DOHH2 (cell line): ENCODE results near the gene PYGB.

Experiments
- H3F3A ChIP-seq: fragments of 200-600 bp; sonication (generic), shearing (Covaris generic); 2 replicates; pipeline ENCODE4 v1.6.0; 2016; ENCODE audit warnings: antibody characterized with exemption, mild to moderate bottlenecking; ENCODE audit not compliant: control insufficient read depth, insufficient read depth
- H3K27ac ChIP-seq: fragments of 200-600 bp; sonication (generic); 2 replicates; pipeline ENCODE4 v1.5.1; 2014; ENCODE audit warnings: low read depth, mild to moderate bottlenecking, low read length, moderate library complexity
- H3K27me3 ChIP-seq: fragments of 200-600 bp; sonication (generic); 2 replicates; pipeline ENCODE4 v1.6.1; 2014; ENCODE audit warnings: mild to moderate bottlenecking, low read length, mixed read lengths; ENCODE audit not compliant: control insufficient read depth
- H3K36me3 ChIP-seq: fragments of 200-600 bp; sonication (generic); 2 replicates; pipeline ENCODE4 v1.6.1; 2014; ENCODE audit warnings: mild to moderate bottlenecking, low read length, moderate library complexity, mixed read lengths; ENCODE audit not compliant: control insufficient read depth
- H3K4me1 ChIP-seq: fragments of 200-600 bp; sonication (generic); 2 replicates; pipeline ENCODE4 v1.6.1; 2014; ENCODE audit warnings: mild to moderate bottlenecking, low read length, mixed read lengths; ENCODE audit not compliant: control insufficient read depth
- H3K4me2 ChIP-seq: fragments of 200-600 bp; sonication (generic); 2 replicates; pipeline ENCODE4 v1.6.0; 2014; ENCODE audit warnings: mild to moderate bottlenecking, low read length, moderate library complexity
- H3K4me3 ChIP-seq: fragments of 200-600 bp; sonication (generic); 2 replicates; pipeline ENCODE4 v1.5.1; 2014; ENCODE audit warnings: mild to moderate bottlenecking, low read length, mixed read lengths
- H3K79me2 ChIP-seq: fragments of 200-600 bp; sonication (generic); 2 replicates; pipeline ENCODE4 v1.6.1; 2014; ENCODE audit warnings: mild to moderate bottlenecking, low read length, mixed read lengths; ENCODE audit not compliant: control insufficient read depth
- H3K9me2 ChIP-seq: fragments of 200-600 bp; sonication (generic); replicated peaks from 2 replicates; pipeline ENCODE4 v1.6.1; 2014; ENCODE audit warnings: mild to moderate bottlenecking, low read length, mixed read lengths; ENCODE audit not compliant: control insufficient read depth
- H3K9me3 ChIP-seq: fragments of 200-600 bp; sonication (generic); 2 replicates; pipeline ENCODE4 v1.6.1; 2014; ENCODE audit warnings: antibody characterized with exemption, low read length, mixed read lengths; ENCODE audit not compliant: control insufficient read depth, insufficient read depth
- H4K20me1 ChIP-seq: fragments of 200-600 bp; sonication (generic); 2 replicates; pipeline ENCODE4 v1.6.0; 2014; ENCODE audit warnings: low read depth, mild to moderate bottlenecking, antibody characterized with exemption, low read length, moderate library complexity; ENCODE audit not compliant: control insufficient read depth, insufficient read depth
- EZH2phosphoT487 ChIP-seq: fragments of 200-600 bp; sonication (generic); IDR thresholded peaks from 2 replicates; pipeline ENCODE4 v1.6.1; 2017; ENCODE audit warnings: borderline replicate concordance, mild to moderate bottlenecking, antibody characterized with exemption, low read length, moderate library complexity, mixed read lengths
- TF ChIP-seq, protein P1 (sequence below): fragments of 200-600 bp; sonication (generic); IDR thresholded peaks from one replicate; pipeline ENCODE4 v1.5.1; 2014; ENCODE audit warnings: antibody characterized with exemption, mild to moderate bottlenecking, low read depth, low read length; ENCODE audit not compliant: poor library complexity, severe bottlenecking

PYGB gene

DNA sequence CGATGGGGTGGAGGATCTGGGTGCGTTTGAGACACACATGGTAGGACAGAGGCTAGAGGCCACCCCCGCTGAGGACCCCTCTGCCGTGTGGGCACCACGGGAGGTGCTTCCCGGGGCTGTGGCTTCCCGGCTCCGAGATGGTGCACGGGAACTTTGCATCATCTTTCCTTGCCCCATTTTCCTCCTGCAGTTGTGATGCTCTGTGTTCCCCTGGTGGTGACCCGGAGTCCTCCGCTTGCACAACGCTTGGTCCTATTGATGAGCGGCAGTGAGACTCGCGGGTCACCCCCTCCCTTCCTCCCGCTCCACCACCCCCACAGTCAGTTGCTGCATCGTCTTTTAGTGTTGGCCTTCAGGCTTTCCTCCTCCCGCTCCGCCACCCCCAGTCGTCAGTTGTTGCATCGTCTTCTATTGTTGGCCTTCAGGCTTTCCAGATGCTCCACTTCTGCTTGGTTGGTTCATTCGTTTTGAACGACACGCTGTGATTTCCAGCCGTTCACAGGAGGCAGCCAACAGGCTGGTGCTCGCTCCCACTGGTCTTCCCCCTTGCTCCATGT lies 37.3 kb downstream of the PYGB start:
- Histone ChIP-seq H3K4me1 (peaks cover 28% of the 10 kb centered on the region), H3K9me2 (no peaks in the 10 kb centered on the region), H4K20me1 (peaks cover 20% of the 10 kb centered on the region), H3K4me2 (no peak overlapping the region), H3K79me2 (no peaks in the 10 kb centered on the region), H3K36me3 (peaks cover 21% of the 10 kb centered on the region), H3F3A (no peaks in the 10 kb centered on the region), H3K27ac (no peak overlapping the region), H3K4me3 (no peak overlapping the region), H3K9me3 (no peaks in the 10 kb centered on the region), H3K27me3 (no peaks in the 10 kb centered on the region)
- no peak for TF ChIP-seq EZH2phosphoT487
- TF ChIP-seq, protein P1, sequence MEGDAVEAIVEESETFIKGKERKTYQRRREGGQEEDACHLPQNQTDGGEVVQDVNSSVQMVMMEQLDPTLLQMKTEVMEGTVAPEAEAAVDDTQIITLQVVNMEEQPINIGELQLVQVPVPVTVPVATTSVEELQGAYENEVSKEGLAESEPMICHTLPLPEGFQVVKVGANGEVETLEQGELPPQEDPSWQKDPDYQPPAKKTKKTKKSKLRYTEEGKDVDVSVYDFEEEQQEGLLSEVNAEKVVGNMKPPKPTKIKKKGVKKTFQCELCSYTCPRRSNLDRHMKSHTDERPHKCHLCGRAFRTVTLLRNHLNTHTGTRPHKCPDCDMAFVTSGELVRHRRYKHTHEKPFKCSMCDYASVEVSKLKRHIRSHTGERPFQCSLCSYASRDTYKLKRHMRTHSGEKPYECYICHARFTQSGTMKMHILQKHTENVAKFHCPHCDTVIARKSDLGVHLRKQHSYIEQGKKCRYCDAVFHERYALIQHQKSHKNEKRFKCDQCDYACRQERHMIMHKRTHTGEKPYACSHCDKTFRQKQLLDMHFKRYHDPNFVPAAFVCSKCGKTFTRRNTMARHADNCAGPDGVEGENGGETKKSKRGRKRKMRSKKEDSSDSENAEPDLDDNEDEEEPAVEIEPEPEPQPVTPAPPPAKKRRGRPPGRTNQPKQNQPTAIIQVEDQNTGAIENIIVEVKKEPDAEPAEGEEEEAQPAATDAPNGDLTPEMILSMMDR: no peak

- Histone ChIP-seq H3K27ac (no peak overlapping the region), H3F3A (no peaks in the 10 kb centered on the region), H4K20me1 (peaks cover 12% of the 10 kb centered on the region), H3K4me1 (peaks cover 18% of the 10 kb centered on the region), H3K27me3 (no peaks in the 10 kb centered on the region), H3K4me2 (no peak overlapping the region), H3K9me2 (no peaks in the 10 kb centered on the region), H3K9me3 (no peaks in the 10 kb centered on the region), H3K36me3 (peaks cover 16% of the 10 kb centered on the region), H3K79me2 (no peaks in the 10 kb centered on the region), H3K4me3 (no peak overlapping the region)
- TF ChIP-seq EZH2phosphoT487: no peak
- TF ChIP-seq, protein P1: no peak
Measured at GRCh38 chr20:25285856-25286798, 38.2 kb downstream of the PYGB start.

GRCh38 chr20:25286917-25287316 lies 39.0 kb downstream of the PYGB start:
- Histone ChIP-seq H3K4me2 (no peak overlapping the region), H3K4me3 (no peak overlapping the region), H3K27me3 (no peaks in the 10 kb centered on the region), H4K20me1 (peaks cover 9% of the 10 kb centered on the region), H3F3A (no peaks in the 10 kb centered on the region), H3K79me2 (no peaks in the 10 kb centered on the region), H3K36me3 (peaks cover 14% of the 10 kb centered on the region; the same call in 1 of the 2 replicates), H3K27ac (no peak overlapping the region), H3K4me1 (peaks cover 10% of the 10 kb centered on the region), H3K9me3 (no peaks in the 10 kb centered on the region), H3K9me2 (no peaks in the 10 kb centered on the region)
- TF ChIP-seq, protein P1: no peak
- no peak for TF ChIP-seq EZH2phosphoT487
